Stimulated activated CD8-positive, alpha-beta memory T cell treated with anti-CD3 and anti-CD28 coated beads, Interleukin-7, amount 100 ng/mL, for 48 hours (primary cell): ENCODE measurements around the gene CALCA.
A peak's percentile ranks its signal among the peaks of the same experiment; 100 is the strongest.
"Not testable (repeated sequence)": the region's sequence is repeated elsewhere in the genome, so short reads cannot be mapped to it uniquely, and the experiment has no call there.

Experiments used
- DNase-seq, 2 donors: peaks; one replicate each; pipeline ENCODE4 v3.0.0-alpha.2; 2020; ENCODE audit warnings: low read depth in 1 of 2; ENCODE audit errors: extremely low read depth in 1 of 2

Gene CALCA, protein sequence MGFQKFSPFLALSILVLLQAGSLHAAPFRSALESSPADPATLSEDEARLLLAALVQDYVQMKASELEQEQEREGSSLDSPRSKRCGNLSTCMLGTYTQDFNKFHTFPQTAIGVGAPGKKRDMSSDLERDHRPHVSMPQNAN

GRCh38 chr11:14971865-14972580 lies at the start of gene CALCA:
Gene CALCA, minus strand, starts transcription at chr11:14972351. Its CDS starts 1,159 bp downstream, at chr11:14971192.
- DNase-seq: no peak

DNA sequence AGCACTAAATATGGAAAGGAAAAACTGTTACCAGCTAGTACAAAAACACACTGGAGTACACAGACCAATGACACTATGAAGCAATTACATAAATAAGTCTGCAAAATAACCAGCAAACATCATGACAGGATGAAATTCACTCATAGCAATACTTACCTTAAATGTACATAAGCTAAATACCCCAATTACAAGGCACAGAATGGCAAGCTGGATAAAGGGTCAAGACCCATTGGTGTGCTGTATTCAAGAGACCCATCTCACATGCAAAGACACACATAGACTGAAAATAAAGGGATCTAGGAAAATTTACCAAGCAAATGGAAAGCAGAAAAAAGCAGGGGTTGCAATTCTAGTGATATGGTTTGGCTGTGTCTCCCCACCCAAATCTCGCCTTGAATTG lies 44.0 kb upstream of the CALCA start:
- DNase-seq: no peak

DNA sequence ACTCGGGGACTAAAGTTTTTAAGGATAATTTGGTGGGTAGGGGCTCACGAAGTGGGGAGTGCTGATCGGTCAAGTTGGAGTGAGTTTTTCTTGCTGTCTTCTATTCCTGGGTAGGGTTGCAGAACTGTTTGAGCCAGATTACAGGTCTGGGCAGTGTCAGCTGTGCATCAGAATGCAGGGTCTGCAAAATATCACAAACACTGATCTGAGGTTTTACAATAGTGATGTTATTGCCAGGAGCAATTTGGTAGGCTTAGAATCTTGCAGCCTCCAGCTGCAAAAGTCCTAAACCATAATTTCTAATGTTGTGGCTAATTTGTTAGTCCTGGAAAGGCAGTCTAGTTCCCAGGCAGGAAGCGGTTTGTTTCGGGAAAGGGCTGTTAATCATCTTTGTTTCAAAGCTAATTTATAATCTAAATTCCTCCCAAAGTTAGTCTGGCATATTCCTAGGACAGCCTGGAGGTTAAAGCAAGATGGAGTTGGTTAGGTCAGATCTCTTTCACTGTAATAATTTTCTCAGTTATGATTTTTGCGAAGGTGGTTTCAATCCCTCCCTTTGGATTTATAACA lies 39.7 kb upstream of the CALCA start:
- DNase-seq: no peak

GRCh38 chr11:15010865-15011264 lies 38.7 kb upstream of the CALCA start:
- no peak for DNase-seq

DNA sequence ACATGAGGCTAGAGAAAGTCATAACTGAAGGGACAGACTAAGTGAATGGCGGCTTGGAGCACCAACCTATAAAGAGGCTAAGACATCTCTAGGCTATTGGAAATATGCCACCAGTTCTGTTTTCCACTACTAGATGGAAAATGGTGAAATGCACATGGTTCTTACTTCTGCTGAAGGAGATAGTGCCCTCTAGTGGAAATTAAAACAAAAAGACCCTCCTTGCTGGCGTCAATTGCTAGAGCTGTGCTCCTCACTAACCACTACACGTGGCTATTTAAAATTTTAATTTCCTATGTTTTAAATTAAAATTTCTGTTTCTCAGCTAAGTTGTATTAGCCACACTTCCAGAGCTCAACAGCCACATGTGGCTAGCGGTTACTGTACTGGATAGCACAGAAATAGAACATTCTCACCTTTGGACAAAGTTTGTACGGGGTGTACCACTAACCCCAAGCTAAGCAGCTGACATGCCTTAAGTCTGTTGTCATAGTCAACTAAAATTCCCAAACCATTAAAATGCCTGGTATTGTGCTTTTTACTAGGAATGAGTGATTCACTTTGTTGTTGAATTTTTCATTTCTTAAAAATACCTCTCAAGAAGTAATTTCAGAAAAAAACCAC lies 34.1 kb upstream of the CALCA start:
- DNase-seq: no peak

DNA sequence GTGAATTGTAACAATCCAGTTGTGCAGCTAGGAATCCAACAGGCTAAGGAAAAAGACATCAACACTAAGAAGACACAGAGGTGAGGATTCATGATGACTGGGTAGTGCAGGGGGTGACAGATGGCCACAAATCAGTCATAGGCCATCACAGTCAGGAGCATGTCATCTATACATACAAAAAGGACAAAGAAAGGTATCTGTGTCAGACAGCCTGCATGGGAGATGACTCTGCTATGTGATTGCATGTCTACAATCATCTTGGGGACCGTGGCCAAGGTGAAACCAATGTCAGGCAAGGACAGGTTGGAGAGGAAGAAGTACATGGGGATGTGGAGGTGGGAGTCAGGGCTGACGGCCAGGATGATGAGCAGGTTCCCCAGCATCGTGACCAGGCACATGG lies 16.0 kb upstream of the CALCA start:
- DNase-seq: not testable (repeated sequence)

- no peak for DNase-seq
These were observed 9.4 kb upstream of the CALCA start for GRCh38 chr11:14981507-14981906.

DNA sequence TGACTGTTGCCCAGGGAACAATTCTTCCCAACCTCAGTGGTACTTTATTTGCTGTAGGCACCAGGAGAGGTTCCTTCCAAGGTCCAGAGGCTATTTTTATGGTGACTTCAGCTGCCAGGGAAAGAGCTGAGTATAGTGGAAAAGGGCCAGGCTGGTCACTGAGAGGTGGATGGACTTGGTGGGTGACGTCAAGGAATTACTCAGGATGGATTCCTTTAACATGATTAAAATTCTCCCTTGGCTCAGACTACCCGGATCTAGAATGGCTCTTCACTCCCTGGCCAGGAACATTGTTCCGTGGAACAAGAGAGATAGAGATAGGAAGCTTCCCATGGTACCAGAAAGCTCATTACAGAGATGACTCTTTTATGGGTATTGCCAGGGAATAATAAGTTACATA lies 8.7 kb upstream of the CALCA start:
- DNase-seq: no peak

DNA sequence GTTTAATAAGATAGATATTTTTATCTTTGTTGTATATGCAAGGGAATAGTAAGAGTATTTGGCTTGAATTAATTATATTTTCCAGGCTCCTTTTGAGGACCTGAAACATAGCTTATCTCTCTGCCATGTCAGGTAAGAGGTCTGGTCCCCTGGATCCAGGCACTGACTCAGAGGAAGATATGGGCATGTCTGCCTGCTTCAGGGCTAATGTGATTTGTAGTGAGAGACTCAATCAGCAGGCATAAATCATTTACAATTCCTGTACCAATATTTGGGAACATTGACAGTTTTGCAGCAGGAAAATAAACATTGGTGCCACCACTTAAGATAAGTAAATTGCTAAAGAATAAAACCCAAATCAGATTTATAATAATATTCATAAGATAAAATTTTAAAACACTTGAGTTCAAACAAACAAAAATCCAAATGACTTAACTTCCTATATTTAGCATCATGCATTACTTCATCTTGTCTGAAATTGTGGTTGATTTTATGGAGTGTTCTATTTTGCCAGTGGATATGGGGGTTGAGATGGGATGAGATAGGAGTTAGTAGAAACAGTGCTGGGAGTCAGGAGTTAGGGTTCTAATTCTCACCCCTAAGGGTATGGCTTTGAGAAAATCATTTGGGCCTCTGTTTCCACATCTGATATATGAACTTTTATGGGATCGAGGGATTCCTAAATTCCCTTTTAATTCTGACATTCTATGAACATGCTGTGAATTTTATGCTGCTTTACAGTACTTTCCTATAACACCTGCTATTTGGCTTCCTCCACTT lies 5.1 kb upstream of the CALCA start:
- DNase-seq: no peak

DNA sequence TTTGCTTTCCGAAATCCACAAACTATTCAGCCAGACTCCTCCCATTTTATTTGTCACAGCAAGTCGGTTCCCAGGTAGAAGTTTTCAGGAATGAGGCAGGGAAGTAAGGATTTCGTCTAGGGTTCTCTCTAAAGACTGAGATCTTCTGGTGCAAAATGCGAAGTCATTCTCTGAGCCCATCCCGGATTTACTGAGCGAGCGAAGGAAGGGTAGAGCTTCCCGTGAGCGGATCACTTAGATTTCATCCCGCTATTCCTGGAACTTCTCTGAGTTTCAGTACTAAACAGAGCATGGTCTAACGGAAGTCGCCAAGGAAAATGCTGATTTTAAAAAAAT lies 3.1 kb upstream of the CALCA start:
- no peak for DNase-seq

- peak; percentile 36 to 47 for DNase-seq
These were observed 2.5 kb upstream of the CALCA start for GRCh38 chr11:14974515-14975251.

GRCh38 chr11:14973621-14974514 lies 1.7 kb upstream of the CALCA start:
- DNase-seq: no peak

- no peak for DNase-seq
These were observed 687 bp upstream of the CALCA start for GRCh38 chr11:14972581-14973495.

- peak; percentile 39 to 49 for DNase-seq
These were observed 2.2 kb downstream of the CALCA start for GRCh38 chr11:14969901-14970323.

DNA sequence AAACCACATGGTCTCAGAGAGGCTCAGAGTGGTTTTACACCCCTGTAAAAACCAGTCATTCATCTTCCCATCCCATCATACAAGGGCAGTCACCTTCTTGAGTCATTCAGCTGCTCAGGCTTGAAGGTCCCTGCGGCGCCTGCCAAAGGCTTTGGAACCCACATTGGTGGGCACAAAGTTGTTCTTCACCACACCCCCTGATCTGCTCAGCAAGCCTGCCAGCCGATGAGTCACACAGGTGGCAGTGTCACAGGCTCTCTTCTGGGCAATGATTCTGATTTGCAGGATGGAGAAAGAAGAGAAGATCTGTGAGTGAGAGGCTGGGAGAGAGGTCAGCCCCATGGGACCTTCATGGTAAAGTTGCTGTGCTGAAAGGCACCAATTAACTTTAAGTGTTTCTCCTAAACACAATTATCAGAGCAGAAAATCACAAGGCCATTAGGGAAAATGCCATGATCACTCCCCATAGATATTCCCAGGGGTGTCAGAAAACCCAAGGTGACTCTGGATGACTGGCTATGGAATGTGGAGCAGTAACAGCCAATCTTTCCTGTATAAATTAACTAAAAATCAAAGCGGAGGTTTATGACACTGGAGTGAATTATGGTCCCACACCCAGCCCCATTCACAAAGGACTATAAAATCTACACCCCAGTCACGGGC lies 4.4 kb downstream of the CALCA start:
- DNase-seq: no peak

DNA sequence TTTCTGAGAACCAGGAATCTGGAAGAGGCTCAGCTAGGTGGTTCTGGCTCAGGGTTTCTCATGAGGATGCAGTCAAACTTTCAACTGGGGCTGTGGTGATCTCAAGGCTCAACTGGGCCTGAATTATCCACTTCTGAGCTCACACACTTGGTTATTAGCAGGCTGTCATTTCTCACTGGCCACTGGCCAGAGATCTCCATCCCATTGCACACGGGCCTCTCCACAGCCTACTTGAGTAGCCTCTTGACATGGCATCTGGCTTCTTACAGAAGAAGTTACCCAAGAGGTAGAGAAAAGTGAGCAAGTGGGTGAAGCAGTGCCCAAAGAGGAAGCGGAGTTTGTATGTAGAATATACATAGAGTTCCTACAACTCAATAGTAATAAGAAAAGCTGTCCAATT lies 16.0 kb downstream of the CALCA start:
- DNase-seq: no peak

DNA sequence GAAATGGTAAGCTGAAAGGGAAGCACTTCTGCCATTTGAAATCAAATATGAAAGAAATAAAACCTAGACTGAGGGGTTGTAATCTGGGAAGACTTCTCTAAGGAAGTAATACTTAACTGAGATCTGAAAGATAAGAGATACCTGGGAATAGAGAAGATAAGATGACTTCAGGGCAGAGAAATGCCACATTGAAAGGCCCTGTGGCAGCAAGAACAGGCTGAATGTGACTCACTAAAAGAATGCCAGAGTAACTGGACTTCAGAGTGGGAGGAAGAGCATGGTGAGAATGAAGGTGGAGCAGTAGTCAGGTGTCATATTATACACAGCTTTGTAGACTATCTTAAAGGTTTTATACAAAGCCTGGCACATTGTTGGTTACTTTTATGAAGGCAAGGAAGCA lies 17.6 kb downstream of the CALCA start:
- no peak for DNase-seq

DNA sequence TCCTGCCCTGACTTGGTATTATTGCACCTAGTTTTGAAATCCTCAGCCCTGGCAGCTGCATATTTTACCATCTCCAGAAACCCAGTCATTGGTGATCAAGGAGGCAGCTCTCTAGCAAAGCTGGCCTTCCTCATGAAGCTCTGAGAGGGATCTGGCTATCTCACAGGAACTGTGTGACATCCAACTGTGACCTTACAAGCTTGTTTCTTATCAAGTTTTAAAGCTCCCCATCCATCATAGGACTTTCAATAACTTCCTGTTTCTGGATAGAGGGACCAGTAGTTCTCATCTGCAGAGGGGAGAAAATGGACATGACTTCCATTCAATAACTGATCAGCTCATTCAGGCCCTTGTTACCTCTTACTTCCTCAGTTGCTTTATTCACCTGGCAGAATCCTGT lies 18.2 kb downstream of the CALCA start:
- no peak for DNase-seq
